ENCODE measurements around the gene PACRG. TPM values are rescaled to one million over a fixed set of nuclear protein-coding genes. Genes with fewer than 3 reads are reported as not detected.

PACRG gene
- total RNA-seq, 1 experiment from 2014 or later = 0.44 TPM

DNA sequence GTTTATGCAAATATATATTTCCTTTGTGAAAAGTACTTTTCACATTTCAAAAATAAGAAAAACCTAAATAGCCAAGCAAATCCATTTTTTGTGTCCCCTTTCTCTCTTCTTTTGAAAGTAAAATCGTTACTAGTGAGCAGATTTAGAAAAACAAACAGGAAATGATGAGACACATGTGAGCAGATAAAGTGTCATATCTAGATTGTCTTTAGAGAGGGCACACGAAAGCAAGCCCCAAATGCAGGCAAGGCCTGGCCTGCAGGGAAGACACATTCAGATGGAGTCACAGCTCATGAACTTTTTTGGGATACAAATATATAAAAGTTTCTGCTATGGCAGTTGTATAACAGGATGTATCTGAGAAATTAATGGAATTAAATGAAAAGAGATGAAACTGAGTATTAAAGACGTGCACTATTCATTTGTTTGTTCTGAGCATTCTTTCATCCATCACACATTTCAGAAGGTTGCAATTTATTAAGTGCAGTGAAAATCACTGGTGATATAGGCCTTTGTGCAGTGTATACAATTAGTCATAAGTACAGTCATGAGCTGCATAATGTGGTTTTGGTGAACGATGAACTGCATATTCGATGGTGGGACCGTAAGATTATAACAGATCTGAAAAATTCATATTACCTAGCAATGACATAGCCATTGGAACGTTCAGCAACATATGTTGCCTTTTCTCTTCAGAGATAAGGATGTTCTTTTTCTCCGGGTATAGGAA, 101.4 kb downstream of the PACRG start (continued):
- TF ChIP-seq, protein P1, sequence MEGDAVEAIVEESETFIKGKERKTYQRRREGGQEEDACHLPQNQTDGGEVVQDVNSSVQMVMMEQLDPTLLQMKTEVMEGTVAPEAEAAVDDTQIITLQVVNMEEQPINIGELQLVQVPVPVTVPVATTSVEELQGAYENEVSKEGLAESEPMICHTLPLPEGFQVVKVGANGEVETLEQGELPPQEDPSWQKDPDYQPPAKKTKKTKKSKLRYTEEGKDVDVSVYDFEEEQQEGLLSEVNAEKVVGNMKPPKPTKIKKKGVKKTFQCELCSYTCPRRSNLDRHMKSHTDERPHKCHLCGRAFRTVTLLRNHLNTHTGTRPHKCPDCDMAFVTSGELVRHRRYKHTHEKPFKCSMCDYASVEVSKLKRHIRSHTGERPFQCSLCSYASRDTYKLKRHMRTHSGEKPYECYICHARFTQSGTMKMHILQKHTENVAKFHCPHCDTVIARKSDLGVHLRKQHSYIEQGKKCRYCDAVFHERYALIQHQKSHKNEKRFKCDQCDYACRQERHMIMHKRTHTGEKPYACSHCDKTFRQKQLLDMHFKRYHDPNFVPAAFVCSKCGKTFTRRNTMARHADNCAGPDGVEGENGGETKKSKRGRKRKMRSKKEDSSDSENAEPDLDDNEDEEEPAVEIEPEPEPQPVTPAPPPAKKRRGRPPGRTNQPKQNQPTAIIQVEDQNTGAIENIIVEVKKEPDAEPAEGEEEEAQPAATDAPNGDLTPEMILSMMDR (IDR thresholded peaks at IDR 0.05) = no peak
- no peak for TF ChIP-seq ELF4 (CRISPR knock-in tag; IDR thresholded peaks at IDR 0.05; ENCODE audit: low read depth)
- TF ChIP-seq, protein P2, sequence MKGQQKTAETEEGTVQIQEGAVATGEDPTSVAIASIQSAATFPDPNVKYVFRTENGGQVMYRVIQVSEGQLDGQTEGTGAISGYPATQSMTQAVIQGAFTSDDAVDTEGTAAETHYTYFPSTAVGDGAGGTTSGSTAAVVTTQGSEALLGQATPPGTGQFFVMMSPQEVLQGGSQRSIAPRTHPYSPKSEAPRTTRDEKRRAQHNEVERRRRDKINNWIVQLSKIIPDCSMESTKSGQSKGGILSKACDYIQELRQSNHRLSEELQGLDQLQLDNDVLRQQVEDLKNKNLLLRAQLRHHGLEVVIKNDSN (CRISPR knock-in tag; IDR thresholded peaks at IDR 0.05) = no peak
- TF ChIP-seq, protein P3, sequence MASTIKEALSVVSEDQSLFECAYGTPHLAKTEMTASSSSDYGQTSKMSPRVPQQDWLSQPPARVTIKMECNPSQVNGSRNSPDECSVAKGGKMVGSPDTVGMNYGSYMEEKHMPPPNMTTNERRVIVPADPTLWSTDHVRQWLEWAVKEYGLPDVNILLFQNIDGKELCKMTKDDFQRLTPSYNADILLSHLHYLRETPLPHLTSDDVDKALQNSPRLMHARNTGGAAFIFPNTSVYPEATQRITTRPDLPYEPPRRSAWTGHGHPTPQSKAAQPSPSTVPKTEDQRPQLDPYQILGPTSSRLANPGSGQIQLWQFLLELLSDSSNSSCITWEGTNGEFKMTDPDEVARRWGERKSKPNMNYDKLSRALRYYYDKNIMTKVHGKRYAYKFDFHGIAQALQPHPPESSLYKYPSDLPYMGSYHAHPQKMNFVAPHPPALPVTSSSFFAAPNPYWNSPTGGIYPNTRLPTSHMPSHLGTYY (CRISPR knock-in tag; IDR thresholded peaks at IDR 0.05) = no peak
- TF ChIP-seq, protein P4, sequence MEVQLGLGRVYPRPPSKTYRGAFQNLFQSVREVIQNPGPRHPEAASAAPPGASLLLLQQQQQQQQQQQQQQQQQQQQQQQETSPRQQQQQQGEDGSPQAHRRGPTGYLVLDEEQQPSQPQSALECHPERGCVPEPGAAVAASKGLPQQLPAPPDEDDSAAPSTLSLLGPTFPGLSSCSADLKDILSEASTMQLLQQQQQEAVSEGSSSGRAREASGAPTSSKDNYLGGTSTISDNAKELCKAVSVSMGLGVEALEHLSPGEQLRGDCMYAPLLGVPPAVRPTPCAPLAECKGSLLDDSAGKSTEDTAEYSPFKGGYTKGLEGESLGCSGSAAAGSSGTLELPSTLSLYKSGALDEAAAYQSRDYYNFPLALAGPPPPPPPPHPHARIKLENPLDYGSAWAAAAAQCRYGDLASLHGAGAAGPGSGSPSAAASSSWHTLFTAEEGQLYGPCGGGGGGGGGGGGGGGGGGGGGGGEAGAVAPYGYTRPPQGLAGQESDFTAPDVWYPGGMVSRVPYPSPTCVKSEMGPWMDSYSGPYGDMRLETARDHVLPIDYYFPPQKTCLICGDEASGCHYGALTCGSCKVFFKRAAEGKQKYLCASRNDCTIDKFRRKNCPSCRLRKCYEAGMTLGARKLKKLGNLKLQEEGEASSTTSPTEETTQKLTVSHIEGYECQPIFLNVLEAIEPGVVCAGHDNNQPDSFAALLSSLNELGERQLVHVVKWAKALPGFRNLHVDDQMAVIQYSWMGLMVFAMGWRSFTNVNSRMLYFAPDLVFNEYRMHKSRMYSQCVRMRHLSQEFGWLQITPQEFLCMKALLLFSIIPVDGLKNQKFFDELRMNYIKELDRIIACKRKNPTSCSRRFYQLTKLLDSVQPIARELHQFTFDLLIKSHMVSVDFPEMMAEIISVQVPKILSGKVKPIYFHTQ (CRISPR knock-in tag; IDR thresholded peaks at IDR 0.05) = no peak
- no peak for TF ChIP-seq NFATC4 (CRISPR knock-in tag; IDR thresholded peaks at IDR 0.05)
- no peak for TF ChIP-seq ZNF232 (CRISPR knock-in tag; IDR thresholded peaks at IDR 0.05)
- TF ChIP-seq GRHL2 (CRISPR knock-in tag; IDR thresholded peaks at IDR 0.05; ENCODE audit: insufficient replicate concordance, severe bottlenecking) = no peak
- TF ChIP-seq, protein P5, sequence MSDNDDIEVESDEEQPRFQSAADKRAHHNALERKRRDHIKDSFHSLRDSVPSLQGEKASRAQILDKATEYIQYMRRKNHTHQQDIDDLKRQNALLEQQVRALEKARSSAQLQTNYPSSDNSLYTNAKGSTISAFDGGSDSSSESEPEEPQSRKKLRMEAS (CRISPR knock-in tag; IDR thresholded peaks at IDR 0.05) = no peak

DNA sequence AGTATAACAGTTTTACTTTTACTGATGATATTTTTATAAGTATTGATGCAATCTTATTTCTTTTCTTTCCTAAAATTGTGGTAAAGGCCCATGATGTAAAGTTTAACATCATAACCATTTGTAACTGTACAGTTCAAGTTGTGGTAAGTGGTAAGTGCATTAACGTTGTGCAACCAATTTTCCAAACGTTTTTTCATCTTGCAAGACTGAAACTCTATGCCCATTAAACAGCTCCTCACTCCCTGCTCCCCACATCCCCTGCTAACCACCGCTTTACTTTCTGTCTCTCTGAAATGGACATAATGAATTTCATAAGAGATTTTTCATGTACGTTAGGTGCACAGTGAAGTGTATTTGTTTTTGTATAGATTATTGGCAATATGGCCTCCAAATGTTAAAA, 106.0 kb downstream of the PACRG start:
- H3K36me3 Mint-ChIP-seq = no peaks in the 10 kb centered on the region
- H3K27ac Mint-ChIP-seq = no peak overlapping the region
- TF ChIP-seq ZNF263 (CRISPR knock-in tag; IDR thresholded peaks at IDR 0.05; ENCODE audit: low read depth) = no peak
- TF ChIP-seq, protein P6, sequence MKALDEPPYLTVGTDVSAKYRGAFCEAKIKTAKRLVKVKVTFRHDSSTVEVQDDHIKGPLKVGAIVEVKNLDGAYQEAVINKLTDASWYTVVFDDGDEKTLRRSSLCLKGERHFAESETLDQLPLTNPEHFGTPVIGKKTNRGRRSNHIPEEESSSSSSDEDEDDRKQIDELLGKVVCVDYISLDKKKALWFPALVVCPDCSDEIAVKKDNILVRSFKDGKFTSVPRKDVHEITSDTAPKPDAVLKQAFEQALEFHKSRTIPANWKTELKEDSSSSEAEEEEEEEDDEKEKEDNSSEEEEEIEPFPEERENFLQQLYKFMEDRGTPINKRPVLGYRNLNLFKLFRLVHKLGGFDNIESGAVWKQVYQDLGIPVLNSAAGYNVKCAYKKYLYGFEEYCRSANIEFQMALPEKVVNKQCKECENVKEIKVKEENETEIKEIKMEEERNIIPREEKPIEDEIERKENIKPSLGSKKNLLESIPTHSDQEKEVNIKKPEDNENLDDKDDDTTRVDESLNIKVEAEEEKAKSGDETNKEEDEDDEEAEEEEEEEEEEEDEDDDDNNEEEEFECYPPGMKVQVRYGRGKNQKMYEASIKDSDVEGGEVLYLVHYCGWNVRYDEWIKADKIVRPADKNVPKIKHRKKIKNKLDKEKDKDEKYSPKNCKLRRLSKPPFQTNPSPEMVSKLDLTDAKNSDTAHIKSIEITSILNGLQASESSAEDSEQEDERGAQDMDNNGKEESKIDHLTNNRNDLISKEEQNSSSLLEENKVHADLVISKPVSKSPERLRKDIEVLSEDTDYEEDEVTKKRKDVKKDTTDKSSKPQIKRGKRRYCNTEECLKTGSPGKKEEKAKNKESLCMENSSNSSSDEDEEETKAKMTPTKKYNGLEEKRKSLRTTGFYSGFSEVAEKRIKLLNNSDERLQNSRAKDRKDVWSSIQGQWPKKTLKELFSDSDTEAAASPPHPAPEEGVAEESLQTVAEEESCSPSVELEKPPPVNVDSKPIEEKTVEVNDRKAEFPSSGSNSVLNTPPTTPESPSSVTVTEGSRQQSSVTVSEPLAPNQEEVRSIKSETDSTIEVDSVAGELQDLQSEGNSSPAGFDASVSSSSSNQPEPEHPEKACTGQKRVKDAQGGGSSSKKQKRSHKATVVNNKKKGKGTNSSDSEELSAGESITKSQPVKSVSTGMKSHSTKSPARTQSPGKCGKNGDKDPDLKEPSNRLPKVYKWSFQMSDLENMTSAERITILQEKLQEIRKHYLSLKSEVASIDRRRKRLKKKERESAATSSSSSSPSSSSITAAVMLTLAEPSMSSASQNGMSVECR (CRISPR knock-in tag; IDR thresholded peaks at IDR 0.05; ENCODE audit: borderline replicate concordance) = no peak
- TF ChIP-seq, protein P7, sequence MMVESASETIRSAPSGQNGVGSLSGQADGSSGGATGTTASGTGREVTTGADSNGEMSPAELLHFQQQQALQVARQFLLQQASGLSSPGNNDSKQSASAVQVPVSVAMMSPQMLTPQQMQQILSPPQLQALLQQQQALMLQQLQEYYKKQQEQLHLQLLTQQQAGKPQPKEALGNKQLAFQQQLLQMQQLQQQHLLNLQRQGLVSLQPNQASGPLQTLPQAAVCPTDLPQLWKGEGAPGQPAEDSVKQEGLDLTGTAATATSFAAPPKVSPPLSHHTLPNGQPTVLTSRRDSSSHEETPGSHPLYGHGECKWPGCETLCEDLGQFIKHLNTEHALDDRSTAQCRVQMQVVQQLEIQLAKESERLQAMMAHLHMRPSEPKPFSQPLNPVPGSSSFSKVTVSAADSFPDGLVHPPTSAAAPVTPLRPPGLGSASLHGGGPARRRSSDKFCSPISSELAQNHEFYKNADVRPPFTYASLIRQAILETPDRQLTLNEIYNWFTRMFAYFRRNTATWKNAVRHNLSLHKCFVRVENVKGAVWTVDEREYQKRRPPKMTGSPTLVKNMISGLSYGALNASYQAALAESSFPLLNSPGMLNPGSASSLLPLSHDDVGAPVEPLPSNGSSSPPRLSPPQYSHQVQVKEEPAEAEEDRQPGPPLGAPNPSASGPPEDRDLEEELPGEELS (CRISPR knock-in tag; IDR thresholded peaks at IDR 0.05) = no peak
- TF ChIP-seq, protein P8, sequence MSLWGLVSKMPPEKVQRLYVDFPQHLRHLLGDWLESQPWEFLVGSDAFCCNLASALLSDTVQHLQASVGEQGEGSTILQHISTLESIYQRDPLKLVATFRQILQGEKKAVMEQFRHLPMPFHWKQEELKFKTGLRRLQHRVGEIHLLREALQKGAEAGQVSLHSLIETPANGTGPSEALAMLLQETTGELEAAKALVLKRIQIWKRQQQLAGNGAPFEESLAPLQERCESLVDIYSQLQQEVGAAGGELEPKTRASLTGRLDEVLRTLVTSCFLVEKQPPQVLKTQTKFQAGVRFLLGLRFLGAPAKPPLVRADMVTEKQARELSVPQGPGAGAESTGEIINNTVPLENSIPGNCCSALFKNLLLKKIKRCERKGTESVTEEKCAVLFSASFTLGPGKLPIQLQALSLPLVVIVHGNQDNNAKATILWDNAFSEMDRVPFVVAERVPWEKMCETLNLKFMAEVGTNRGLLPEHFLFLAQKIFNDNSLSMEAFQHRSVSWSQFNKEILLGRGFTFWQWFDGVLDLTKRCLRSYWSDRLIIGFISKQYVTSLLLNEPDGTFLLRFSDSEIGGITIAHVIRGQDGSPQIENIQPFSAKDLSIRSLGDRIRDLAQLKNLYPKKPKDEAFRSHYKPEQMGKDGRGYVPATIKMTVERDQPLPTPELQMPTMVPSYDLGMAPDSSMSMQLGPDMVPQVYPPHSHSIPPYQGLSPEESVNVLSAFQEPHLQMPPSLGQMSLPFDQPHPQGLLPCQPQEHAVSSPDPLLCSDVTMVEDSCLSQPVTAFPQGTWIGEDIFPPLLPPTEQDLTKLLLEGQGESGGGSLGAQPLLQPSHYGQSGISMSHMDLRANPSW (CRISPR knock-in tag; conservative IDR thresholded peaks at IDR 0.05; ENCODE audit: low read depth) = no peak
- no peak for TF ChIP-seq NFATC4 (CRISPR knock-in tag; IDR thresholded peaks at IDR 0.05)
- no peak for TF ChIP-seq CREB1 (CRISPR knock-in tag; IDR thresholded peaks at IDR 0.05)

More for the DNA sequence above, 106.0 kb downstream of the PACRG start:
- Mint-ChIP-seq H3K4me3 (no peak overlapping the region), H3K27me3 (ENCODE audit: low read depth) (no peaks in the 10 kb centered on the region), H3K4me1 (0 out of 2 replicates have a peak, but pooled peaks cover 4% of the 10 kb centered on the region), H3K9me3 (peaks cover 13% of the 10 kb centered on the region)
- ChIA-PET CTCF (no interaction called here), POLR2A (no interaction called here)
- no peak for DNase-seq (ENCODE audit: low spot score)
- ATAC-seq = no peak
